ENCODE measurements around the gene ZNF160.

ZNF160 gene

GRCh38 chr19:53103234-53104203, at the start of gene ZNF160:
TSS of gene ZNF160 (minus strand) at chr19:53103422. CDS start at chr19:53086276, 17,146 bp downstream.
- Histone ChIP-seq H3K4me3 (peak within 1 kb of the TSS; percentile 87), H3K27ac (peak within 1 kb of the TSS; percentile 91)
- TF ChIP-seq CTCF (IDR thresholded peaks at IDR 0.05): no peak
- peak; percentile 99 for DNase-seq (ENCODE audit: low spot score)

- Histone ChIP-seq H3K27ac (no peak overlapping the region), H3K4me3 (no peak overlapping the region)
- TF ChIP-seq CTCF (IDR thresholded peaks at IDR 0.05): no peak
- no peak for DNase-seq (ENCODE audit: low spot score)
Measured at GRCh38 chr19:53147645-53148044, 44.4 kb upstream of the ZNF160 start.

GRCh38 chr19:53140351-53140750, 37.1 kb upstream of the ZNF160 start:
- Histone ChIP-seq H3K27ac (no peak overlapping the region), H3K4me3 (no peak overlapping the region)
- no peak for TF ChIP-seq CTCF (IDR thresholded peaks at IDR 0.05)
- no peak for DNase-seq (ENCODE audit: low spot score)

DNA sequence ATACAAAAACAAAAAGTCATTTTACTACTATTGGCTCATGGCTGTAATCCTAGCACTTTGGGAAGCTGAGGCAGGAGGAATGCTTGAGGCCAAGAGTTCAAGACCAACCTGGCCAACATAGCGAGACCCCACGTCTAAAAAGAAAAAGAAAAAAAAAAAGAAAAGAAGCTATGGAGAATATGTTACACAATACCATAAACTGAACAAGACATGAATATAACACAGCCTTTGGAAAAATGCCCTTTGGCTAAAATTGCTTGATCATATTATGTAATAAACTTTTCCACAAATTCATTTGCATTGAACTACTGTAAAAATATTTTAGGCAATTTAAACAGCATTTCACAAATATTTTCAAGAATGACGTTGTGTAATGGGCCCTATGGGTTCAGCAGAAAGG, 33.2 kb upstream of the ZNF160 start:
- H3K4me3 ChIP-seq: no peak overlapping the region
- no peak for DNase-seq (ENCODE audit: low spot score)
- no peak for TF ChIP-seq CTCF (IDR thresholded peaks at IDR 0.05)
- no peak overlapping the region for H3K27ac ChIP-seq

GRCh38 chr19:53132141-53132991, 29.1 kb upstream of the ZNF160 start, which contains the start of gene ZNF415:
TSS of gene ZNF415 (minus strand) at chr19:53132910. CDS start at chr19:53122676, 10,234 bp downstream.
- peak; percentile 79 for DNase-seq (ENCODE audit: low spot score)
- peak within 1 kb of the TSS; percentile 36 to 80 for H3K27ac ChIP-seq
- TF ChIP-seq CTCF (IDR thresholded peaks at IDR 0.05): no peak

GRCh38 chr19:53131727-53132126, 28.5 kb upstream of the ZNF160 start:
- no peak for TF ChIP-seq CTCF (IDR thresholded peaks at IDR 0.05)
- H3K4me3 ChIP-seq: peak overlapping the region; percentile 79
- no peak overlapping the region for H3K27ac ChIP-seq
- no peak for DNase-seq (ENCODE audit: low spot score)

More at GRCh38 chr19:53132141-53132991, 29.1 kb upstream of the ZNF160 start, which contains the start of gene ZNF415:
- peak within 1 kb of the TSS; percentile 79 for H3K4me3 ChIP-seq
